ENCODE measurements around the gene PIGK. TPM values are rescaled to one million over a fixed set of nuclear protein-coding genes. Genes with fewer than 3 reads are reported as not detected.

The PIGK gene
- total RNA-seq, 4 donors from 2014 or later = 1.1 to 14.1 (median 8.3) TPM

GRCh38 chr1:77179632-77180031 is 39.6 kb downstream of the PIGK start:
- Histone ChIP-seq H3K27me3 (no peaks in the 10 kb centered on the region), H3K27ac (no peak overlapping the region), H3K36me3 (no peaks in the 10 kb centered on the region), H3K4me3 (no peak overlapping the region), H3K9me3 (peaks cover 8 to 11% of the 10 kb centered on the region in 2 donors), H3K4me1 (no peaks in the 10 kb centered on the region)
- in situ Hi-C loops (cut with MboI; ENCODE audit: low pct_ligation_motif_present in 1 of 4, low pct_unique_long_range_greater_than_20kb in 1 of 4, low sequenced_read_pairs in 3 of 4) = no loop called here
- TF ChIP-seq, protein P1, sequence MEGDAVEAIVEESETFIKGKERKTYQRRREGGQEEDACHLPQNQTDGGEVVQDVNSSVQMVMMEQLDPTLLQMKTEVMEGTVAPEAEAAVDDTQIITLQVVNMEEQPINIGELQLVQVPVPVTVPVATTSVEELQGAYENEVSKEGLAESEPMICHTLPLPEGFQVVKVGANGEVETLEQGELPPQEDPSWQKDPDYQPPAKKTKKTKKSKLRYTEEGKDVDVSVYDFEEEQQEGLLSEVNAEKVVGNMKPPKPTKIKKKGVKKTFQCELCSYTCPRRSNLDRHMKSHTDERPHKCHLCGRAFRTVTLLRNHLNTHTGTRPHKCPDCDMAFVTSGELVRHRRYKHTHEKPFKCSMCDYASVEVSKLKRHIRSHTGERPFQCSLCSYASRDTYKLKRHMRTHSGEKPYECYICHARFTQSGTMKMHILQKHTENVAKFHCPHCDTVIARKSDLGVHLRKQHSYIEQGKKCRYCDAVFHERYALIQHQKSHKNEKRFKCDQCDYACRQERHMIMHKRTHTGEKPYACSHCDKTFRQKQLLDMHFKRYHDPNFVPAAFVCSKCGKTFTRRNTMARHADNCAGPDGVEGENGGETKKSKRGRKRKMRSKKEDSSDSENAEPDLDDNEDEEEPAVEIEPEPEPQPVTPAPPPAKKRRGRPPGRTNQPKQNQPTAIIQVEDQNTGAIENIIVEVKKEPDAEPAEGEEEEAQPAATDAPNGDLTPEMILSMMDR (IDR thresholded peaks at IDR 0.05) = no peak
- TF ChIP-seq POLR2A (IDR thresholded peaks at IDR 0.05) (no peak), POLR2AphosphoS5 (IDR thresholded peaks at IDR 0.05) (no peak), EP300 (IDR thresholded peaks at IDR 0.05; ENCODE audit: low read depth) (no peak)
- 97 to 100% methylated on average over 1 of the region's 1 CpG for WGBS, 2 donors (ENCODE audit: low coverage in 1 of 2)
- DNase-seq = no peak
- intact Hi-C loops (cut with DNase I; ENCODE audit: low total_unique reads) = no loop called here

DNA sequence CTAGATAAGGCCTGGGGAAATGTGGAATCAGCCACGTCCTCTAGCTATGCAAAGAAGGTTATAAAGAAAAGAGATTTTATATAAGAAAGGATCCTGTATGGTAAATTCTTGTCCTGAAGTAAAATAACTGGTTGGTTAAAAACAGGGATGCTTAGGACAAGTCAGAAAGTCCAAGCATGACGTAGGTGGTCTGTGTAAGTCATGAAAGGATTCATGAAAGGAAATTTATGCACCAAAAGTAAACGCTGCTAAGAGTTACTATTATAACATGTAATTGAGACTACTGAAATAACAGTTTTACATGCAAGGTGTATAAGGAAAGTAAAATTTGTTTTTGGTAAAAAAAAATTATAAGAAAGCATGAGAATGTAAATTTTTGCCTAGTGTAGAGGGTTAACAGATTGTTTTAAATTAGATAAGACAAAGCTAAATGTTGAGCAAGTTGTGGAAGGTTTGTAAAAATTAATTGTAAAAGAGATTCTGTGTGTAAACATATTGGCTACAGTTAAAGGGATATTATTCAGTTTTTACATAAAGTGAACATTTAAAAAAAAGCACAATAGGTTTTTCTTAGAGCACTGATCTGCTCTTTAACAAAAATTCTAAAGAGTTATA is 43.9 kb downstream of the PIGK start:
- TF ChIP-seq POLR2A (IDR thresholded peaks at IDR 0.05) (no peak), POLR2AphosphoS5 (IDR thresholded peaks at IDR 0.05) (no peak), EP300 (IDR thresholded peaks at IDR 0.05; ENCODE audit: low read depth) (no peak)
- TF ChIP-seq, protein P1 (IDR thresholded peaks at IDR 0.05) = no peak
- 85 to 91% methylated on average over 3 of the region's 3 CpGs for WGBS, 2 donors (ENCODE audit: low coverage in 1 of 2)
- Histone ChIP-seq H3K27me3 (no peaks in the 10 kb centered on the region), H3K27ac (no peak overlapping the region), H3K9me3 (peaks cover 8 to 13% of the 10 kb centered on the region in 2 donors), H3K36me3 (no peaks in the 10 kb centered on the region), H3K4me3 (no peak overlapping the region), H3K4me1 (no peaks in the 10 kb centered on the region)
- no peak for DNase-seq
- intact Hi-C loops (cut with DNase I; ENCODE audit: low total_unique reads) (no loop called here), in situ Hi-C loops (cut with MboI; ENCODE audit: low pct_ligation_motif_present in 1 of 4, low pct_unique_long_range_greater_than_20kb in 1 of 4, low sequenced_read_pairs in 3 of 4) (no loop called here)

GRCh38 chr1:77170687-77171086 is 48.5 kb downstream of the PIGK start:
- TF ChIP-seq EP300 (IDR thresholded peaks at IDR 0.05; ENCODE audit: low read depth) (no peak), POLR2AphosphoS5 (IDR thresholded peaks at IDR 0.05) (no peak), POLR2A (IDR thresholded peaks at IDR 0.05) (no peak)
- TF ChIP-seq, protein P1 (IDR thresholded peaks at IDR 0.05) = no peak
- in situ Hi-C loops (cut with MboI; ENCODE audit: low pct_ligation_motif_present in 1 of 4, low pct_unique_long_range_greater_than_20kb in 1 of 4, low sequenced_read_pairs in 3 of 4) = loop anchor here in 1 of 4 donors (25.0 kb wide), 1 partner anchor 367 kb away; no protein-coding TSS in a partner anchor
- no peaks in the 10 kb centered on the region for H3K4me1 ChIP-seq
- DNase-seq = no peak
- no peak overlapping the region for H3K27ac ChIP-seq
- H3K36me3 ChIP-seq = no peaks in the 10 kb centered on the region
- peaks cover 8 to 13% of the 10 kb centered on the region in 2 donors for H3K9me3 ChIP-seq
- intact Hi-C loops (cut with DNase I; ENCODE audit: low total_unique reads) = no loop called here
- no peak overlapping the region for H3K4me3 ChIP-seq
- no peaks in the 10 kb centered on the region for H3K27me3 ChIP-seq
- WGBS, 2 donors (ENCODE audit: low coverage in 1 of 2) = 70 to 76% methylated on average over 2 of the region's 2 CpGs

GRCh38 chr1:77168358-77168757 is 50.9 kb downstream of the PIGK start:
- Histone ChIP-seq H3K9me3 (no peaks in the 10 kb centered on the region), H3K4me1 (no peaks in the 10 kb centered on the region), H3K36me3 (no peaks in the 10 kb centered on the region), H3K4me3 (no peak overlapping the region), H3K27ac (no peak overlapping the region), H3K27me3 (no peaks in the 10 kb centered on the region)
- WGBS, 2 donors (ENCODE audit: low coverage in 1 of 2) = 73 to 98% methylated on average over 1 of the region's 1 CpG
- in situ Hi-C loops (cut with MboI; ENCODE audit: low pct_ligation_motif_present in 1 of 4, low pct_unique_long_range_greater_than_20kb in 1 of 4, low sequenced_read_pairs in 3 of 4) (loop anchor here in 1 of 4 donors (25.0 kb wide), 1 partner anchor 369 kb away; no protein-coding TSS in a partner anchor), intact Hi-C loops (cut with DNase I; ENCODE audit: low total_unique reads) (no loop called here)
- no peak for DNase-seq
- TF ChIP-seq POLR2A (IDR thresholded peaks at IDR 0.05) (no peak), POLR2AphosphoS5 (IDR thresholded peaks at IDR 0.05) (no peak)
